ENCODE data around the gene SLC35A3.

Gene SLC35A3

DNA sequence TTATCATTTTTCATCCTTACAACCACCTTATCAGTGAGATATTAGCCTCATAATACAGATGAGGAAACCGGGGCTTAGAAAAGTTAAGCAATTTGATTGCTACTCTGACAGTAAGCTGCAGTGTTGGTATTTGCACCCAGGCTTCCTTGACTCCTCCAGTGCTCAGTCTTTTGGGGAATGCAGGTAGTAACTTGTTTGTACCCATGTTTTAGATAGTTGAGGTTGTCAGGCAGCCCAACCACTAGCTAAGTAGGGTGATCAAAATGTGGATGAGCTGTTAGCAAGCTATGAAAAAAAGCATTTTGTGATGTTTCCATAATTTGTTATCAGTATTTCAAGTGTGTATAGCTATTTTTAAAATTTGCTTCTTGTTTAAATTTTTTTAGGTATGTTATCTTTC lies 82.1 kb downstream of the SLC35A3 start:
- Histone ChIP-seq H3K4me3 (ENCODE audit: low read depth, low read length) (no peak overlapping the region), H3K27me3 (no peaks in the 10 kb centered on the region), H3K36me3 (peaks cover 31% of the 10 kb centered on the region), H3K9me3 (no peaks in the 10 kb centered on the region), H3K4me1 (peaks cover 4% of the 10 kb centered on the region; the same call in 1 of the 2 replicates)
- DNase-seq: no peak
- TF ChIP-seq, protein P1, sequence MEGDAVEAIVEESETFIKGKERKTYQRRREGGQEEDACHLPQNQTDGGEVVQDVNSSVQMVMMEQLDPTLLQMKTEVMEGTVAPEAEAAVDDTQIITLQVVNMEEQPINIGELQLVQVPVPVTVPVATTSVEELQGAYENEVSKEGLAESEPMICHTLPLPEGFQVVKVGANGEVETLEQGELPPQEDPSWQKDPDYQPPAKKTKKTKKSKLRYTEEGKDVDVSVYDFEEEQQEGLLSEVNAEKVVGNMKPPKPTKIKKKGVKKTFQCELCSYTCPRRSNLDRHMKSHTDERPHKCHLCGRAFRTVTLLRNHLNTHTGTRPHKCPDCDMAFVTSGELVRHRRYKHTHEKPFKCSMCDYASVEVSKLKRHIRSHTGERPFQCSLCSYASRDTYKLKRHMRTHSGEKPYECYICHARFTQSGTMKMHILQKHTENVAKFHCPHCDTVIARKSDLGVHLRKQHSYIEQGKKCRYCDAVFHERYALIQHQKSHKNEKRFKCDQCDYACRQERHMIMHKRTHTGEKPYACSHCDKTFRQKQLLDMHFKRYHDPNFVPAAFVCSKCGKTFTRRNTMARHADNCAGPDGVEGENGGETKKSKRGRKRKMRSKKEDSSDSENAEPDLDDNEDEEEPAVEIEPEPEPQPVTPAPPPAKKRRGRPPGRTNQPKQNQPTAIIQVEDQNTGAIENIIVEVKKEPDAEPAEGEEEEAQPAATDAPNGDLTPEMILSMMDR (IDR thresholded peaks at IDR 0.05; ENCODE audit: low read depth, low read length): no peak

DNA sequence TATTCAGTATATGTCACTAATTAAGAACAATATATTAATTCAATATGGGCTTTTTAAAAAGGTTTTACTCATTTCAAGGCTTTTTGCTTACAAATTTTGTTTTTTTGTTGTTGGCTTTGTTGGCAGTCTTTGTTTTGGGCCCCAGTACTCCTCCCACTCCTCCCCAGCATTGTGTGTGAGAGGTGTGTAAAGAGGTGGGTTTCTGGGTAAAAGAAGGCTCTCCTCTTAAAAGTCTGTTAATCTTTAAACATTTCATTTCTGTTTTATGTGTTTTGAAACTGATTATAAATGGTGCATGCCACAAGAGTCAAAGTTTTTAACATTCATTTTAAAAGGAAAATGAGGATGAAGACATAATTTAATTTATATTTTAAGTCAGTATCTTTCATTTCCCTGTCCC lies 83.3 kb downstream of the SLC35A3 start:
- Histone ChIP-seq H3K36me3 (peaks cover 36% of the 10 kb centered on the region), H3K4me1 (peaks cover 4% of the 10 kb centered on the region; the same call in 1 of the 2 replicates), H3K27me3 (no peaks in the 10 kb centered on the region), H3K4me3 (ENCODE audit: low read depth, low read length) (no peak overlapping the region), H3K9me3 (no peaks in the 10 kb centered on the region)
- TF ChIP-seq, protein P1 (IDR thresholded peaks at IDR 0.05; ENCODE audit: low read depth, low read length): no peak
- no peak for DNase-seq

- Histone ChIP-seq H3K4me1 (peaks cover 4% of the 10 kb centered on the region; the same call in 1 of the 2 replicates), H3K9me3 (no peaks in the 10 kb centered on the region), H3K4me3 (ENCODE audit: low read depth, low read length) (no peak overlapping the region), H3K36me3 (peaks cover 40% of the 10 kb centered on the region), H3K27me3 (no peaks in the 10 kb centered on the region)
- DNase-seq: no peak
- TF ChIP-seq, protein P1 (IDR thresholded peaks at IDR 0.05; ENCODE audit: low read depth, low read length): no peak
Observed at GRCh38 chr1:100053727-100054126, 83.9 kb downstream of the SLC35A3 start.

GRCh38 chr1:100061681-100062080 lies 91.9 kb downstream of the SLC35A3 start:
- no peaks in the 10 kb centered on the region for H3K9me3 ChIP-seq
- TF ChIP-seq, protein P1 (IDR thresholded peaks at IDR 0.05; ENCODE audit: low read depth, low read length): no peak
- H3K4me1 ChIP-seq: no peaks in the 10 kb centered on the region
- H3K36me3 ChIP-seq: peaks cover 65% of the 10 kb centered on the region
- H3K27me3 ChIP-seq: no peaks in the 10 kb centered on the region
- H3K4me3 ChIP-seq (ENCODE audit: low read depth, low read length): no peak overlapping the region
- DNase-seq: no peak

DNA sequence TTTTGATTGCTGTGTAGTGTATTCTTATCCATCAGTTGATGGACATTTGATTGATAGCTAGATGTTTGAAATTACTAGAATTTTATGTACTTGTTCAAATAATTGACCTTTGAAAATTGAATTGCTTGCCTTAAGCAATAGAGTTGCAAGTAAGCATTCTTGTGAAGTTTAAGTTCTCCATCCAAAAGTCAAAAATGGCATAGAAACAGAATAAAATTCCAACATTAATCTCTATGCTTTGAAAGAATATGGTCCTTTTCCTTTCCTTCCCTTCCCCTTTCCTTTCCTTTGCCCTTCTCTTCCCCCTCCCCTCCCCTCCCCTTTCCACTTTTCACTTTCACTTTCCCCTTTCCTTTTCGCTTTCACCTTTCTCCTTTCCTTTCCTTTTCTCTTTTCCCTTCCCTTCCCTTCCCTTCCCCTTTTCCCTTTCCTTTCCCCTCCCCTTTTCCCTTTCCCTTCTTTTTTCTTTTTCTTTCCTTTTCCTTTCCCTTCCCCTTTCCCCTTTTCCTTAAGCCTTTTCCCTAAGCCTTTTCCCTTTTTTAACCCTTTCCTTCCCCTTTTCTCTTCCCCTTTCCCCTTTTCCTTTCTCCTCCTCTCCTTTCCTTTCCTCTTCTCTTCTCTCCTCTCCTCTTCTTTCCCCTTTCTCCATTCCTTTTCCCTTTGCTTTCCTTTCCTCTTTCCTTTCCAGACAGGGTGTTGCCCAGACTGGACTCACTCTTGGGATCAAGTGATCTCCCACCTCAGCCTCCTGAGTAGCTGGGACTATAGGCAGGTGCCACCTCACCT lies 95.6 kb downstream of the SLC35A3 start:
- H3K27me3 ChIP-seq: no peaks in the 10 kb centered on the region
- H3K4me3 ChIP-seq (ENCODE audit: low read depth, low read length): no peak overlapping the region
- no peaks in the 10 kb centered on the region for H3K9me3 ChIP-seq
- peaks cover 78% of the 10 kb centered on the region for H3K36me3 ChIP-seq
- H3K4me1 ChIP-seq: no peaks in the 10 kb centered on the region
- DNase-seq: no peak
- TF ChIP-seq, protein P1 (IDR thresholded peaks at IDR 0.05; ENCODE audit: low read depth, low read length): no peak

DNA sequence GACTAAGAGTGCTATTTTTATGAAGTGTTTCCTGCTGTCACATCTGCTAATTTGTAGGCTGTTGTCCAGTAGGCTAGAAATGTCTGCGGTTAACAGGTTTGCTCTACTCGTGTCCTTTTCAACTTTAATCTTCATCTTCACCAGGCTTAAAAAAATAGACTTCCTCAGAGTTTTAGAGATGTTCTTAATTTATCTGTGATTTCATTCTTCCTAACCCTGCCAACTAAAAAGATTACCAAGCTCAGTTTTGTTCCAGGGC lies 96.1 kb downstream of the SLC35A3 start:
- no peaks in the 10 kb centered on the region for H3K9me3 ChIP-seq
- peaks cover 78% of the 10 kb centered on the region for H3K36me3 ChIP-seq
- H3K27me3 ChIP-seq: no peaks in the 10 kb centered on the region
- H3K4me3 ChIP-seq (ENCODE audit: low read depth, low read length): no peak overlapping the region
- no peak for DNase-seq
- TF ChIP-seq, protein P1 (IDR thresholded peaks at IDR 0.05; ENCODE audit: low read depth, low read length): no peak
- H3K4me1 ChIP-seq: no peaks in the 10 kb centered on the region
